ENCODE data around the gene DIS3L2. TPM values are rescaled to one million over a fixed set of nuclear protein-coding genes. Genes with fewer than 3 reads are reported as not detected.
A peak's percentile ranks its signal among the peaks of the same experiment; 100 is the strongest.

The DIS3L2 gene
- total and polyA plus RNA-seq, 2 experiments from 2014 or later, result 15.2 to 25.3 TPM

DNA sequence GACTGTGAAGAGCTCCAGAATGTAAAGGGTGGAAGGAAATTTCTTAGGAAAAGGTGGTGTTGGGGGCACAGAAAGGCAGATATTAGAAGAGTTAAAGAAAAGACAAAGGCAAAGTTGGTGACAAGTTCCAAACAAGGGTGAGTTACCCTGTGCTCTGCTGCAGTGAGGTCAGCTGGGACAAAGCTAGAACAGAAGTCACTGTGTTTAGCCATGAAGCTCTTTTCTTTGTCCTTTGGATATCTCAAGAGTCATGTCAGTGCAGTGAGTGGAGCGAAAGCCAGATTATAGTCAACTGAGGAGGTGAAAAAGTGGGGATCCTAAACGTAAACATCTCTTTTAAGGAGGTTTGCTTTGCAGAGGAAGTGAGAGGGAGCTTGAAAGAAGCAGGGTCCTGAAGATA, 229.3 kb downstream of the DIS3L2 start:
- no peak overlapping the region for H2AFZ ChIP-seq
- peaks cover 10% of the 10 kb centered on the region for H3K4me1 Mint-ChIP-seq
- H3K4me3 ChIP-seq, result no peak overlapping the region
- ATAC-seq (no peak), DNase-seq (ENCODE audit: low spot score) (no peak)
- peaks cover 8% of the 10 kb centered on the region; the same call in 2 of the 3 replicates for H3K9me3 Mint-ChIP-seq
- H4K20me1 ChIP-seq (replicated peaks; ENCODE audit: insufficient read depth), result no peaks in the 10 kb centered on the region
- no peaks in the 10 kb centered on the region for H3F3A ChIP-seq (replicated peaks; ENCODE audit: low read depth)
- H3K27ac ChIP-seq (ENCODE audit: low read depth), result no peak overlapping the region
- no peak overlapping the region for H3K4me3 Mint-ChIP-seq
- H3K9me2 ChIP-seq (ENCODE audit: insufficient read depth), result no peaks in the 10 kb centered on the region
- H3K36me3 ChIP-seq (ENCODE audit: insufficient read depth), result no peaks in the 10 kb centered on the region
- no peaks in the 10 kb centered on the region for H3K4me1 ChIP-seq (ENCODE audit: insufficient read depth)
- H3K79me2 ChIP-seq (replicated peaks; ENCODE audit: insufficient read depth), result no peaks in the 10 kb centered on the region
- no peaks in the 10 kb centered on the region for H3K27me3 Mint-ChIP-seq (ENCODE audit: insufficient read depth, low read depth, poor library complexity)
- TF ChIP-seq EZH2 (IDR thresholded peaks at IDR 0.05; ENCODE audit: low read depth, unreplicated experiment) (no peak), EZH2phosphoT487 (IDR thresholded peaks at IDR 0.05; ENCODE audit: unreplicated experiment) (no peak), REST (IDR thresholded peaks at IDR 0.05; ENCODE audit: unreplicated experiment) (no peak), CTCF (conservative IDR thresholded peaks at IDR 0.05; ENCODE audit: low read depth in 2 of 2) (no peak), NANOG (IDR thresholded peaks at IDR 0.05; ENCODE audit: borderline replicate concordance) (no peak), ZNF114 (CRISPR knock-in tag; IDR thresholded peaks at IDR 0.05) (no peak), STAT1 (IDR thresholded peaks at IDR 0.05; ENCODE audit: unreplicated experiment) (no peak)
- TF ChIP-seq, protein P1, sequence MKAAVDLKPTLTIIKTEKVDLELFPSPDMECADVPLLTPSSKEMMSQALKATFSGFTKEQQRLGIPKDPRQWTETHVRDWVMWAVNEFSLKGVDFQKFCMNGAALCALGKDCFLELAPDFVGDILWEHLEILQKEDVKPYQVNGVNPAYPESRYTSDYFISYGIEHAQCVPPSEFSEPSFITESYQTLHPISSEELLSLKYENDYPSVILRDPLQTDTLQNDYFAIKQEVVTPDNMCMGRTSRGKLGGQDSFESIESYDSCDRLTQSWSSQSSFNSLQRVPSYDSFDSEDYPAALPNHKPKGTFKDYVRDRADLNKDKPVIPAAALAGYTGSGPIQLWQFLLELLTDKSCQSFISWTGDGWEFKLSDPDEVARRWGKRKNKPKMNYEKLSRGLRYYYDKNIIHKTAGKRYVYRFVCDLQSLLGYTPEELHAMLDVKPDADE (IDR thresholded peaks at IDR 0.05), result no peak
- H3K36me3 Mint-ChIP-seq (ENCODE audit: low read depth), result peaks cover 11% of the 10 kb centered on the region
- no peaks in the 10 kb centered on the region for H3K27me3 ChIP-seq (ENCODE audit: insufficient read depth)
- peak overlapping the region; percentile 5; the same call in 1 of the 2 replicates for H3K27ac Mint-ChIP-seq
- no peak overlapping the region for H3K4me2 ChIP-seq

DNA sequence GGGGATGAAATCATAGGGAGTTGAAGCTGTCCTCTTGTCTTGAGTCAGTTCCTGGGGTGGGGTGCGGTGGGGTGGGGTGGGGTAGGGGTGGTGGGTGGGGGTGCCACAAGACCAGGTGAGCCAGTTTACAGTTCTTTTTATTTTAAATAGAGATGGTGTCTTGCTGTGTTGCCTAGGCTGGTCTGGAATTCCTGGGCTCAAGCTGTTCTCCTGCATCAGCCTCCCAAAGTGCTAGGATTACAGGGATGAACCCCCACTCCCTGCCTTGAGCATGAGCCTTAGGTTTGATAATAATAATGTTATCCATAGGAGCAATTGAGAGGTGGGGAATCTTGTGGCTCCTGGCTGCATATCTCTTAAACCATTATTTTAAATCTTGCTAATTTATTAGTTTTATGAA, 234.0 kb downstream of the DIS3L2 start:
- Histone ChIP-seq H3K4me2 (no peak overlapping the region), H4K20me1 (replicated peaks; ENCODE audit: insufficient read depth) (no peaks in the 10 kb centered on the region), H3F3A (replicated peaks; ENCODE audit: low read depth) (no peaks in the 10 kb centered on the region), H3K27me3 (ENCODE audit: insufficient read depth) (no peaks in the 10 kb centered on the region), H3K79me2 (replicated peaks; ENCODE audit: insufficient read depth) (no peaks in the 10 kb centered on the region), H3K4me1 (ENCODE audit: insufficient read depth) (peaks cover 18% of the 10 kb centered on the region), H3K9me2 (ENCODE audit: insufficient read depth) (no peaks in the 10 kb centered on the region), H3K36me3 (ENCODE audit: insufficient read depth) (no peaks in the 10 kb centered on the region), H2AFZ (no peak overlapping the region), H3K27ac (ENCODE audit: low read depth) (no peak overlapping the region), H3K4me3 (no peak overlapping the region)
- Mint-ChIP-seq H3K36me3 (ENCODE audit: low read depth) (peaks cover 11% of the 10 kb centered on the region), H3K4me3 (no peak overlapping the region), H3K27me3 (ENCODE audit: insufficient read depth, low read depth, poor library complexity) (no peaks in the 10 kb centered on the region), H3K4me1 (peaks cover 31% of the 10 kb centered on the region), H3K9me3 (peaks cover 8% of the 10 kb centered on the region; the same call in 2 of the 3 replicates), H3K27ac (peak overlapping the region; percentile 72; the same call in 1 of the 2 replicates)
- DNase-seq (ENCODE audit: low spot score), result no peak
- no peak for TF ChIP-seq JUNB (IDR thresholded peaks at IDR 0.05; ENCODE audit: unreplicated experiment)
- no peak for TF ChIP-seq ZNF331 (CRISPR knock-in tag; IDR thresholded peaks at IDR 0.05; ENCODE audit: low read depth)
- ATAC-seq, result peak; percentile 55
